GM18498 (cell line): ENCODE data around the gene PHETA1.
"Not testable (repeated sequence)": the region's sequence is repeated elsewhere in the genome, so short reads cannot be mapped to it uniquely, and the experiment has no call there.

ENCODE experiments used
- ATAC-seq: cut with Tn5 transposase; IDR thresholded peaks from one replicate; pipeline ENCODE4 v1.9.1; 2021; ENCODE audit warnings: mild to moderate bottlenecking, moderate library complexity; ENCODE audit not compliant: unreplicated experiment

Gene PHETA1

DNA sequence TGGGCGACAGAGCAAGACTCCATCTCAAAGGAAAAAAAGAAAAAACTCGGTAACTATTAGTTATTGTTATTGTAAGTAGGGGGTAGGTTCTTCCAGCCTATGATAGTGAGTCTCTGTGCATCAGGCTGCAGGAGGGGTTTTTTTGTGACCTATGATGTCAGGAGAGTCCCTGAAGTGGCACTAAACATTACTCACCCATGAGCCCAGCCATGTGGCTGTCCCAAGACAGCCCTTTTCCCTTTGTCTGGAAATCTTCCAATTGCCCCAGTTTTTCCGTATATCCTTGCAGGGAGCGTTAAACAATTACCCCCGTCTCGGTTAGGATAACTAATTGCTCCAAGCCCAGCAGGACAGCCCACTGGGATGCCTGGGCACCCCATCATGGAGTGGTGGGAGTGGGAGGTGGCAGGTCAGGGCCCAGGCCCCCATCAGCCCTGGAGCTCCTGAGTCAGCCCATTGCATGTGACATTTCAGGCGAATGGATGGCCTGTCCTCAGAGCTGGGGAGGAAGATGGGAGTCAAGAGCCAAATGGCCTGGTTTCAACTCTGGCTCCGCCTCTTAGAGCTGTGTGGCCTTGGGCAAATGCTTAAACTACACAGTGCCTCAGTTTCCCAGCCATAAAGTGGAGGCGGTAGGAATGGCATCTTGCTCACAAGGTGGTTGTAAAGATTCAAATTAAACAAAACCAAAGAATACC is 16.4 kb downstream of the PHETA1 start:
- no peak for ATAC-seq

DNA sequence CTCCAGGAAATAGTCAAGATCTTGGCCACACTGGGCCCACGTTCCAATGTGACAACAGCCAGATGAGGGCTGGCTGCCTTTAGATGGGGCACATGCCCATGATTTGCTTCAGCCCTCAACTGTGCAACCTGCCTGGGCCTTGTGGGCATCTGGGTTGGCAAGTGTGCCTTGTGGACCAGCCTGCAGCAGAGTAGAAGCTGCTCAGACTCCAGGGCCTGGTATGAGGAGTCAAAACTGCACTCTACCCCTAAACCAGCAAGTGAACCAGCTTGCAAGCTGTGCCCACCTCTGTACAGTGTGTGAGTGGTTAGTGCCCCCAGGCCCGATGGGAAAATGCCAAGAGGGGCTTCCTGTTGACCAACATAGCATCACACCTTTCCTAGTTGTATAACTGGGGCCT is 17.9 kb downstream of the PHETA1 start:
- ATAC-seq: no peak

DNA sequence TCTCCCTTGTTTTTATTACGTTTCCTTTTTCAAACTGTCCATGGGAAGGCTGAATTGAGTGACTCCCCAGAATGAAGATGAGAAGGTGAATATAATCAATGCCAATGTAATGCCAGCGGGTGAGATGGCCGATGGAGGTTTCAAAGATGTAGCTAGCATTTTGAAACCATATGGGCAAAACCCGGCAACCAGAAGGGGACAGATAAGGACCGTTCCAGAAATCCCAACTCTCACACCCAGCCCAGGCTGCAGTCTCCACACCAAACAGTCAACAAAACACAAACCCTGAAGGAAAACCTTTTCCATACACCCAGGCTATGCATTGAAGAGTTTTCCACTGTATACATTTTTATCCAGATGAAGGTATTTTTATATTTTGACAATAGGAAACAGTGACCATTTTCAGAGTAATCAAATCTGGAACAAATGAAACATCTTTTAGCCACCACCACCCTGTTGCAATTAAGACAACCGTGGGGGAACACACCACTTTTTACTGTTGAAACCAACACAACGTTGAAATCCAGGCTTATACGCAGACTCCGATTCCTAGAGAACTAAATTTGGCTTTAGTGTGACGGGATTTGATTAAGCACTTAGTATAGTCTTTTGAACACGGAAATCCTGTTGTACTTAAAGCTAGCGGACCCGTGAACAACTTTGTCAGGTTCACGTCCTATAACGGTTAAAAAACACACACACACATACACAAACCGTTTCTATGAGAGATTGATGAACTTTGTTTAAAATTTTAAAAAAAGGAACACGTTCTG is 19.0 kb downstream of the PHETA1 start:
- no peak for ATAC-seq

DNA sequence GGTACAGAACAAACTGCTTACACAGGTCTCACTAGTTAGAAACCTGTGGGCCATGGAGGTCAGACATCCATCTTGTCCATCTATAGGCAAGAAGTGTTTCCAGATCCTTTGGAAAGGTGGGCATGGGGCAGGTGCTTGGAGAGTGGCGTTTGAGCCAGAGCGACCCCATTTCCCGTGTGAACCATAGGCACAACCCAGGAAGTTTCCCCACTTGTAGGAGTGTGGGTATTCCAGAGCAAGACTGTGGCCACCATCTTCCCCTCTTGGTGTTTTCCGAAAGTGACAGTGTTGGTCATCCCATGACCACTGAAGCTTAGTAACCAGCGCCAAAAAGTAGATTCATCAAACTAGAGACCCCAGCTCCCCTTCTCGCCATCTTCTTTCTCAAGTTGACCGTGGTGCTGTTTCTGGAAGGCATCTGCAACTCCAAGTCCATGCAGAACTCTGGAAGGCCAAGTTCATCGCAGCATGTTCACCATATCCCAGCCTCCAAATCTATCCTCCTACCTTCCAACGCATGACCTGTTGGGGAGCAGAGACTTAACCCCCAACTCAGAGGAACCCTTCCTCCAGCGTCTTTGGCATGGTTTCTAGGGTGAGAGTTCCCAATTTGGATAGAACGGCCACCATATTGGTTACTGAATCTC is 19.7 kb downstream of the PHETA1 start:
- no peak for ATAC-seq

DNA sequence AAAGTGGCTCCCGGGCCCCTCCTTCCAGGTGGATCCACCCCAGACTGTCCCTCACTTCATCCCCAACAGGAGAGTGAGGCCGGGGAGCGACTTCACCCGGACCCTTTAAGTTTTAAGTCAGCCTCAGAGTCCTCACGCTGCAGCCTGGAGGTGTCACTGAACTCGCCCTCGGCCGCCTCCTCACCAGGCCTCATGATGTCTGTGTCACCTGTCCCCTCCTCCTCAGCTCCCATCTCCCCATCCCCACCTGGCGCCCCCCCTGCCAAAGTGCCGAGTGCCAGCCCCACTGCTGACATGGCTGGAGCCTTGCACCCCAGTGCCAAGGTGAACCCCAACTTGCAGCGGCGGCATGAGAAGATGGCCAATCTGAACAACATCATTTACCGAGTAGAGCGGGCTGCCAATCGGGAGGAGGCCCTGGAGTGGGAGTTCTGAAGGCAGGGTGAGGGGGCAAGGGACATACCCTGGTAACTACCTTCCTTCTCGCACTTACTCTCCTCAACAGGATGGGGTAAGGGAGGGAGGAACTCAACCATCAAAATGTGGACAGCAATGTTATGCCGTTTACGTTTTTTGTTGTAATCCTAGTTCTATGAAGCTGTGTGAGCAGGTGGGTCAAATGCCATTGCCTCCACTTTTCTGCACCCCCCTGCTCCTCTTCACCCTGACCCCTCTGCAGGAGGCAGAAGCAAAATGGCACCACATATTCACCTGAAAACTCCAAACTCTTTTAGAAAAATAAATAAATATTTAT is 20.8 kb downstream of the PHETA1 start:
- ATAC-seq: no peak

DNA sequence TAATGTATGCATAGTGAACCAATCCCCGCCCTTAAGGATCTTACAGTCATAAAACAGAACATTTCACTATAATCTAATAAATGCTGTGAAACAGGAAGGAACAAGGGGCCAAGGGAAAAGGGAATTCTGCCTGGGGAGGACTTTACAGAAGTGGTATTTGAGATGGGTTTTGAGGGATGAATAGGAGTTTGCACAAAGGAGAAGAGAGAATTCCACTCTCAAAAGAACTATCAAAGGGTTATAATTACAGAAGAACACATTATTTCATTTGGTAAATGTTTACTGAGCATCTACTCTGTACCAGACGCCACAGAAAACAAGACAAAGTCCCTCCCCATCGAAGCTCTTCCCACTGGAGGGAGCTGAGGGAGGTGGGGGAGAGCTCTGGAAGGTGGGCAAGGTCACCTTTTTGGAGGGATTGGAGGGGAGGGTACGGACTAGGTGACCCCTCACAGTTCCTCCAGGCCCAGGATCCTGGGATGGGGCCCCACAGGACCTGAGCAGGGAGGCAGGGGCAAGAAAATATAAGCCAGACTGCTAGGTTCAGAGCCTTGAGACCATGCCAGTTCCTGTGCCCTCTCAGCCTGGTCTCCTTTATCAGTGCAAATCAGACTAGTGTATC is 24.5 kb downstream of the PHETA1 start:
- ATAC-seq: no peak

DNA sequence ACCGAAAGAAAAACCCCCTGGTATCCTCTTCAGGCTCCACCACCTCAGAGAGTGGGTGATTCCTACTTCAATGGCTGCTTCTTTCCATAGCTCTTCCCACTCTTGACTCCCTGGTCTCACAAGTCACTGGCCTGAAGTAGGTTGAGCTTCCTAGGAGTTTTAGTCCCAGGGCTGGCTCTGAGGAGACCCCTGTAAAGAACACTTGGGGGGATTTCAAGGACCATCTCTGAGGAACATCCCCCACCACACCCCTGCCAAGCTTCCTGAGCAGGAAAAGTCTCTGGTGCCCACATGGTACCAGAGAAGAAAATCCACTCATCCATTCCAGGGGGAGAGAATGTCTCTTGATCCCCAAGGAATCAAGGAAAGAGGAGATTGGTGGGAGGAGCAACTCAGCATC is 25.7 kb downstream of the PHETA1 start:
- ATAC-seq: no peak

DNA sequence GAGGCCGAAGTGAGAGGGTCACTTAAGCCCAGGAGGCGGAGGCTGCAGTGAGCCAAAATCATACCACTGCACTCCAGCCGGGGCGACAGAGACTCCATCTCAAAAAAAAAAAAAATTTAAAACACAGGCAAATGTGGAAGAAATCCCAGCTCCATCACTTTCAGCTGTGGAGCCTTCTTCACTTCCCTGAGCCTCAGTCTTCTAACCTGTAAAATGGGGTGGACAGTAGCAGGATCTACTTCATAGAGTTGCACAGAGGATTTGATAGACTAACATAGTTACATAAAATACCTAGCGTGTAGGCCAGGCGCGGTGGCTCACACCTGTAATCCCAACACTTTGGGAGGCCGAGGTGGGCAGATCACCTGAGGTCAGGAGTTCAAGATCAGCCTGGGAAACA is 26.5 kb downstream of the PHETA1 start:
- ATAC-seq: no peak

DNA sequence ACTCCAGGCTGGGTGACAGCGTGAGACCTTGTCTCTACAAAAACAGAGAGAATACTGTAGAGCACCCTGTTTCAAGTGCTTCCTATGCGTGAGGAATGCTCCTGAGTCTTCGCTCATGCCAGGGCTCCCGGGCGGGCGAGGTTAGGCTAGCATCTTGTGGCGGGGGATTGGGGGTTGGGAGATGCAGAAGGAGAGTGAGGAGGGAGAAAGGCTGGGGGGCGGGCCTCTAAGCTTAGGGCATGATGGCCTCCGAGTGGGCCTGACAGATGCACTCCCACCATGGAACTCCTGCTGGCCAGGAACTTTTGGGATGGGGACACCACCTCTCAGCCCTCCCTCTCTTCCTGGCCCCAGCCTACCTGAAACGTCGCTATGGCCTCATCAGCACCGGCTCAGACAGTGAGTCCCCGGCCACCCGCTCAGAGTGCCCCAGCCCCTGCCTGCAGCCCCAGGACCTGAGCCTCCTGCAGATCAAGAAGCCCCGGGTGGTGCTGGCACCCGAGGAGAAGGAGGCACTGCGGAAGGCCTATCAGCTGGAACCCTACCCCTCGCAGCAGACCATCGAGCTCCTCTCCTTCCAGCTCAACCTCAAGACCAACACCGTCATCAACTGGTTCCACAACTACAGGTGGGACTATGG is 27.3 kb downstream of the PHETA1 start:
- no peak for ATAC-seq

DNA sequence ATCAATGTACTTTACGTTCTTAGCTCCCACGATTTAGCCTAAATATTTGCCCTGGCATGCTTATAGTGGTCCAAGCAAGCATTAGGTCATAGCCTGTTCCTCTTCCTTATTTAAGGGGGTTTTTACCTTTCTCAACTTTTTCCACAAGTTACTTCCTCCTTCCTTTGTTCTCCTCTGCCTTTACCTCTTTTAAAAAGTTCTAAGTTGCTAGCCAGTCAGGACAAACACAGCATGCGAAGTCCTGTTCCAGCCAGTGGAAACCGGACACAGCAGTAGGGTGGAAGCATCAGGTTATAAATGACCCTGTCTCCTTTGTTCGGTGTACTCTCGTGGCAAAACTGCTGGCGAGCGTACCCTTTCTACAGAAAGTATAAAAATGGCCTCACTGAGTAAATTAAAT is 28.2 kb downstream of the PHETA1 start:
- ATAC-seq: not testable (repeated sequence)

DNA sequence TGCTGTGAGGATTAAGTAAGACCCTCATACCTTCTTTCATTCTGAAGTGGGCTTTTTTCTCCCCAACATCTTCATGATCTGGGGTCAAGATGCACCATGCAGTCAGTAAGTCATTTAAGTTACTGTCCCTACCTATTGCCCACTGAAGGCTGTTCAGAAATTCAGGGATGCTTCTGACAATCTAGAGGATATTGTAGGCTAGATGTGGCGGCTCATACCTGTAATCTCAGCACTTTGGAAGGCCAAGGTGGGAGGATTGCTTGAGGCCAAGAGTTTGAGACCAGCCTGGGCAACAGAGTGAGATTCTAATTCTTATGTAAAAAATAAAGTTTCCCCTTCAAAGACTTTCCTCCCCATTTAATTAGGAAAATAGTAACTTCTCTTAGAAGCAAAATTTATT is 28.7 kb downstream of the PHETA1 start:
- no peak for ATAC-seq

DNA sequence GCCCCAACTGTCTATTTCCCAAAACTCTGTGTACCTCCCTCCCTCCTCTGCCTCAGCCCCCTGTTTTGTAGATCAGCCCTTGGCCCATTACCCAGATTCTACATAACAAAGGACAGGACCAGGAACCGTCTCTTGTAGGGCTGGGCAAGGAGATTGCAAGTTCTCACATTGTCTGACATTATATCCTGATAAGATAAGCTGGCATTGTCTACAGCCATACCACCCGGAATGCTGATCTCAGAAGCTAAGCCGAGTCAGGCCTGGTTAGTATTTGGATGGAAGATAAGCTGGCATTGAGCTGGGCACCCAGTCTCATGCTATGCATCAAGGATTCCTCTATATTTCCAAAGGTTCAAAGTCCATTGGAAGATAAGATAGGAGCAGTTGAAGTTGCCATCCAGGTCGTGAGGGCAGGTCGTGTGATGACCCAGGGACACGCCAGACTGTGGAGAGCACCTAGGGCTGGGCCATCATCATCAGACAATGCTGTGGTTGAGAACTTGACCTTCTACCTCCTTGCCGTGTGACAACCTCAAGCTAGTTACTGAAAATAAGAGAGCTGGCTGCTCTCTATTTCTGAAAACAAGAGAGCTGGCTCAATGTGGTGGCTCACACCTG is 29.5 kb downstream of the PHETA1 start:
- ATAC-seq: no peak

DNA sequence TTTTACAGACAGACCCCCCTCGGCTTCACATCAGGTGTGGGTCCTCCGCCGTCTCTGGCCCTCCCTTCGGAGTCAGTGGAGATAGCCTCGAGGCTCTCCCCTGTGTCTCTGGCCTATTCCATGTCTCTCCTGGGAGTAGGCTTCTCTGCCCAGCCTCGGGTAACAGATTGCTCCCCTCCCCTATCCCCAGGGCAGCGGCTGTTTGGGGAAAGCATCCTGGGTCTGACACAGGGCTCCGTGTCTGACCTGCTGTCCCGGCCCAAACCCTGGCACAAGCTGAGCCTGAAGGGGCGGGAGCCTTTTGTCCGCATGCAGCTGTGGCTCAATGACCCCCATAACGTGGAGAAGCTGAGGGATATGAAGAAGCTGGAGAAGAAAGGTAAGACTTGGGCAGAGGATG is 30.8 kb downstream of the PHETA1 start:
- no peak for ATAC-seq

DNA sequence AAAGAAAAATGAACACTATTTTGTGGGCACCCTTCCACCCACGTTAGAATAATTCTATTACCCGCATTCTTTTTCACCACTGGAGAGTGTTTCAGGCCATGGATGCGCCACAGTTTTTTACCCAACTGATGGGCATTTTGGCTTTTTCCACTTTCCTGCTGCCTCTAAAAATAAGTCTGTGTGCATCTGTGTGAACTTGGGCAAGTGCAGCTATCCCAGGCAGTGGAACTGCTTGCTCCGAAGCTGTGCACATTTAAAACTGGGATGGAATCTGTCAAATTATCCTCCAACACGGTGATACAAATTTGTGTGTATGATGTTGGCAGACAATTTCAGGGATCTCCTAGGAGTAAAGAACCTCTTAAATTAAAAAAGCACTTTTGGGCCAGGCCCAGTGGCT is 31.5 kb downstream of the PHETA1 start:
- ATAC-seq: no peak

DNA sequence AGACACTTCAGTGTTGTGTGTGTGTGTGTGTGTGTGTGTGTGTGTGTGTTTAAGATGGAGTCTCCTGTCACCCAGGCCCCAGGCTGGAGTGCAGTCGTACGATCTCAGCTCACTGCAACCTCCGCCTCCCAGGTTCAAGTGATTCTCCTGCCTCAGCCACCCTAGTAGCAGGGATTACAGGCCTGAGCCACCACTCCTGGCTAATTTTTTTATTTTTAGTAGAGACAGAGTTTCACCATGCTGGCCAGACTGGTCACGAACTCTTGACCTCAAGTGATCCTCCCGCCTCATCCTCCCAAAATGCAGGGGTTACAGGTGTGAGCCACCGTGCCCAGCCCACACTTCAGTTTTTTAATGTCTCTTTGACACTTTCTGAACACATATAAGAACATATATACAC is 32.5 kb downstream of the PHETA1 start:
- ATAC-seq: not testable (repeated sequence)

DNA sequence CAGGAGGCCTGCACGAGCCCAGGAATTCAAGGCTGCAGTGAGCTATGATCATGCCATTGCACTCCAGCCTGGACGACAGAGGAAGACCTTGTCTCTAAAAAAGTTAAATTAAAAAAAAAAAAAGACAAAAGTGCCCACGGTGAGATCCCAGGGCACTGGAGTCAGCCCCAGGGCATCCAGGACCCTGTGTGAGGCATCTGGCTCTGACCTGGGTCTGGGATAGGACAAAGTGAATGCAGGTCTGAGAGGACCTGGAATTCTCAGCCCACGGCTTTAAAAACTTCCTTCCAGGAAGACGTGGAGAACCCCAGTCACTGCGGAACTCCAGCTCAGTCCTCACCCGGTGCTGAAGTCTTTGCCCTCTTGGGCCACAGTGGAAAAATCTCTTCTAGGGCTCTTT is 33.1 kb downstream of the PHETA1 start:
- no peak for ATAC-seq

DNA sequence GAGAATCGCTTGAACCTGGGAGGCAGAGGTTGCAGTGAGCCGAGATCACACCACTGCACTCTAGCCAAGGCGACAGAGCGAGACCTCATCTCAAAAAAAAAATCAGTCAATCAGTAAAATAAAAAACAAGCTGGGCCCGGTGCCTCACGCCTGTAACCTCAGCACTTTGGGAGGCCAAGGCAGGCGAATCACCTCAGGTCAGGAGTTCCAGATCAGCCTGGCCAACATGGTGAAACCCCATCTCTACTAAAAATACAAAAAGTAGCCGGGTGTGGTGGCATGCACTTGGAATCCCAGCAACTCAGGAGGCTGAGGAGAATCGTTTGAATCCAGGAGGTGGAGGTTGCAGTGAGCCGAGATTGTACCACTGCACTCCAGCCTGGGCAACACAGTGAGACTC is 33.6 kb downstream of the PHETA1 start:
- ATAC-seq: not testable (repeated sequence)

DNA sequence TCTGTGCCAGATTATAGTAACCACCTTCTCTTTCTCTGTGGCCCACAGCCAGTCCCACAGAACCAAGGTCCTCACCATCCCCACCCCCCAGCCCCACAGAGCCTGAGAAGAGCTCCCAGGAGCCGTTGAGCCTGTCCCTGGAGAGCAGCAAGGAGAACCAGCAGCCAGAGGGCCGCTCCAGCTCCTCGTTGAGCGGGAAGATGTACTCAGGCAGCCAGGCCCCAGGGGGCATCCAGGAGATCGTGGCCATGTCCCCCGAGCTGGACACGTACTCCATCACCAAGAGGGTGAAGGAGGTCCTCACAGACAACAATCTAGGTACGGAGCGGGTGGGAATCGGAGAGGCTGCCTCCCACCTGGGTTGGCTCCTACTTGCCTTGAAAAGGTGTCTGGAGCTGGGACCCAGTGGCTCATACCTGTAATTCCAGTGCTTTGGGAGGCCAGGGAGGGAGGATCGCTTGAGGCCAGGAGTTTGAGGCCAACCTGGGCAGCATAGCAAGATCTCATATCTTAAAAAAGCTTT is 34.4 kb downstream of the PHETA1 start:
- no peak for ATAC-seq

DNA sequence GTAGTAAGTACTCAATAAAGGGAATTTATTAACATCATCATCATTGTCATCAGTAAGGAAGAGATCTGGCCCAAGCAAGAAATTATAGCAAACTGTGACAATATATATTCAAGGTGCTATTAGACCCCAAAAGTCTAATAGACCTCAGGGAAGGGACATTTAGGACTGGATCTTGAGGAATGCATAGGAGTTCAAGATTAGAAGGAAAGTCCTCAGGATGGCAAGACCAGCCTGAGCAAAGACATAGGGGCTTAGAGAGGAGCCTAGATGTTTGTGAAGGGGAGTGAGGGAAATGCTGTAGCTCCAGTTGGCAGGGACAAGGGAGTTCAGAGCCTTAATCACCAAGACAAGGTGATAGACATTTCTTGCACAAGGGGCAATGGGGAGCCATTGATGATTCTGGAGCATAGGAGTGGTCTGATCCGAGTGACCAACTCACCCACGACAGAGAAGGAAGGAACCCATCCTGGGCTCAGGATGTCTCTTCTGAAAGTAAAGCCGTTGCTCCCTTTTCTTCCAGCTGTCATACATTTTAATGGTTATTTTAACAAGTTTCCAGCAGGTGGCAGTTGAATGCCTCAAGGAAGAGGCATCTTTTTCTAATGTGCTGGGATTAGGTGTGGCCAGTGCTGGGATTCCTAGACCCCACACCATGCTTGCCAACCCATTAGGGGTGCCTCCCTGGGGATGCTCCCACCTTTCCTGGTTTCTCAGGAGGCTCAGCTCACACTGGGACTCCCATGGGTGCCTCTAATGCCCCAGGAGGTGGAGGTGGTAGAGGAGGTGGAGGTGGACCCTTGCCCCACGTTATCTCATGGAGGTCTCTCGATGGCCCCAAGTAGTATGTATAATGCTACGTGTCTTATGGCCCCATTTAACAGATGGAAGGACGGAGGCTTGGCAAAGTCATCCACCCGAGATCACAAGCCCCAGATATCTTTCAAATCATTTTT is 37.8 kb downstream of the PHETA1 start:
- no peak for ATAC-seq
